ENCODE data around the gene PCDHGA6. TPM values are rescaled to one million over a fixed set of nuclear protein-coding genes. Genes with fewer than 3 reads are reported as not detected.
A peak's percentile ranks its signal among the peaks of the same experiment; 100 is the strongest.
"Not testable (repeated sequence)": the region's sequence is repeated elsewhere in the genome, so short reads cannot be mapped to it uniquely, and the experiment has no call there.

PCDHGA6 gene
- 1 to 10 TPM; 6.6 to 7.9 TPM for total RNA-seq
- long read RNA-seq, donor 1: 0 reads
- long read RNA-seq, donor 2: 0 reads

DNA sequence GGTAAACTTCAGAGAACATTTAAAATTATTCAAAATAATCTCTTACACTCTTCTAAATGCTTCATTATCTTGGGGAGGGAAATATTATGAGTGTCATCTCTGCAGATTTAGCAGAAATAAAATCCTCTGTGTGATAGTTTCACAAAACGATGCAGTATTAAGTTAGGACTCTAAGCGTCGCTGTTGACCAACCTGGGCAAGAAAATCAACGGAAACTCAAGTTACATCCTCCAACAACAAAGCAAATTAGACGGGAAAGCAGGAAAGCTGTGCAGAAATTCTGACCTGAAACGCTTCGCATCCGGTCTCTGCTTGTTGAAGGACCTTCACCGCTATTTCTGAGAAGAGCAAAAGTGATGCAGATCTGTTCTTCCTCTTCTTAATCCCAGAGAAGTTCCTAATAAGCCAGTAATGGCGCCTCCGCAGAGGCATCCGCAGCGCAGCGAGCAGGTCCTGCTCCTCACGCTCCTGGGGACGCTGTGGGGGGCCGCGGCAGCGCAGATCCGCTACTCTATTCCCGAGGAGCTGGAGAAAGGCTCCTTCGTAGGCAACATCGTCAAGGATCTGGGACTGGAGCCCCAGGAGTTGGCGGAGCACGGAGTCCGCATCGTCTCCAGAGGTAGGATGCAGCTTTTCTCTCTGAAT is at the start of gene PCDHGA6:
TSS of gene PCDHGA6 (plus strand) at position 219 of the 645 bp plus-strand sequence. CDS start at position 412, 193 bp downstream.
- no peak for DNase-seq (ENCODE audit: low spot score)
- intact Hi-C loops (cut with DNase I): no loop called here

DNA sequence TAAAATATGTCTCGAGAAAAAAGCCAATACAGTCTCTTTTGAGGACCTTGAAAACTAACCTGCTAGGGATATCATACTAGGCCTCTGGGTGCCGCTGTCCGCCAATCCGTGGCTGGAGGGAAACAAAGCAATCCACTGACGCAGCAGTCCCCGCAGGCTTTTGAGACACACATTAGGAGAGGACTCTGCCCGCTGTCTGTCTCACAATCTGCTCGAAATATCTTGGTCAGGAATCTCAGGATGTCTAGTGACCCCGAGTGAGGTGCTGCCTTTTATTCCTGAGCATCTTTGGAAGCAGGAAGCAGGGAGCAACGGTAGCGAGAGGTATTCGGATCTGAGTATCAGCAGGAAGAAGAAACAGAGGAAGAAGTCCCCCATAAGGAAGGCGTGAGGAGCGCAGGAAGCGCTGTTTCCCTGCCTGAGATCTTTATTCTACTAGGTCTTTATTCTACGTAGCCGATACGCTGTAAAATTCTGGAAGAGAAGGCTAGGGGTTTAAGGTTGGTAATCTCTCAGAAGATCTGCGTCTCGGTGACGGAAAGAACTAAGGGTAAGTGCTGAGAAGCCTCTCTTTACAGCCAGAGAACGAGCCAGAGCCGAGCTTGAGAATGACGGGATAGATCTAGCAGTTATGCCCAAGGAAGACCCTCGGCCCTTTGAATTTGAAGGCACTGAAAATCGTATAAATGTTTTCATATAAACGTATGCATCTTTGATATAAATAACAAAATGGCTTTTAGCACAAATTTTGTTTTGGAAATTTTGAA is 47.4 kb upstream of the PCDHGA6 start:
- intact Hi-C loops (cut with DNase I): loop anchor here (10.0 kb wide), 2 partner anchors 199 to 239 kb away; no protein-coding TSS in a partner anchor
- peak; percentile 86 for DNase-seq (ENCODE audit: low spot score)

- peak; percentile 54 for DNase-seq (ENCODE audit: low spot score)
- intact Hi-C loops (cut with DNase I): loop anchor here (10.0 kb wide), 2 partner anchors 197 to 237 kb away; no protein-coding TSS in a partner anchor
Observed at GRCh38 chr5:141328231-141328630, 45.5 kb upstream of the PCDHGA6 start.

GRCh38 chr5:141330299-141331080 is 43.2 kb upstream of the PCDHGA6 start, which contains the start of gene PCDHGA1:
Gene PCDHGA1, plus strand, starts transcription at chr5:141330514.
- intact Hi-C loops (cut with DNase I): no loop called here
- peak; percentile 65 for DNase-seq (ENCODE audit: low spot score)

DNA sequence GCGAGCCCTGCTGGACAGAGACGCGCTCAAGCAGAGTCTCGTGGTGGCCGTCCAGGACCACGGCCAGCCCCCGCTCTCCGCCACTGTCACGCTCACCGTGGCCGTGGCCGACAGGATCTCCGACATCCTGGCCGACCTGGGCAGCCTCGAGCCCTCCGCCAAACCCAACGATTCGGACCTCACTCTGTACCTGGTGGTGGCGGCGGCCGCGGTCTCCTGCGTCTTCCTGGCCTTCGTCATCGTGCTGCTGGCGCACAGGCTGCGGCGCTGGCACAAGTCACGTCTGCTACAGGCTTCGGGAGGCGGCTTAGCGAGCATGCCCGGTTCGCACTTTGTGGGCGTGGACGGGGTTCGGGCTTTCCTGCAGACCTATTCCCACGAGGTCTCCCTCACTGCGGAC is 41.1 kb upstream of the PCDHGA6 start:
- DNase-seq (ENCODE audit: low spot score); intact Hi-C loops (cut with DNase I): not testable (repeated sequence)

DNA sequence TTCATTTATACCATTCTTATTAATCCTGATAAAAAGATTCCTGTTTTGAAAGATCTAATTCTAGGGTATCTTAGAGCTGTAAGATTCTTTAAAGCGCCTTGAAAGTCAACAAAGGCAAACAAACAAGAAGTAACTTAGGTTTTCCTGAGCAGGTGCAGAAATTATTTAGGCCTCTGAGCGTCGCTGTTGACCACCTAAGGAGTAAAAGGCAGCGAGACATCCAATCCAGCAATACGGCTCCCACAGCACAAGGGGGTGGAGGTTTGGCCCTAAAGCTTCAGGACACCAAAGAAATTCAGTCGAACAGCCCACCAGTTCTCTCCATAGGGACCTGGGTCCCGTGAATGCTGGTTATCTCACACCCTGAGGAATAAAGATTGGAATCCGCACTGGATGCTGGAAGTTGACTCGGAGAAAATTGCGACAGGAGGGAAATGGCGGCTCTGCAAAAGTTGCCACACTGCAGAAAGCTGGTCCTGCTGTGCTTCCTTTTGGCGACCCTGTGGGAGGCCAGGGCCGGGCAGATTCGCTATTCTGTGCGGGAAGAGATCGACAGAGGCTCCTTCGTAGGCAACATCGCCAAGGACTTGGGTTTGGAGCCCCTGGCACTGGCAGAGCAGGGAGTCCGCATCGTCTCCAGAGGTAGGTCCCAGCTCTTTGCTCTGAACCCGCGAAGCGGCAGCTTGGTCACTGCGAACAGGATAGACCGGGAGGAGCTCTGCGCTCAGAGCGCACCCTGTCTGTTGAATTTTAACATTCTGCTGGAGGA is 35.0 kb upstream of the PCDHGA6 start, which contains the start of gene PCDHGA2:
TSS of gene PCDHGA2 (plus strand) at position 223 of the 769 bp plus-strand sequence.
- DNase-seq (ENCODE audit: low spot score): peak; percentile 57
- intact Hi-C loops (cut with DNase I): no loop called here

DNA sequence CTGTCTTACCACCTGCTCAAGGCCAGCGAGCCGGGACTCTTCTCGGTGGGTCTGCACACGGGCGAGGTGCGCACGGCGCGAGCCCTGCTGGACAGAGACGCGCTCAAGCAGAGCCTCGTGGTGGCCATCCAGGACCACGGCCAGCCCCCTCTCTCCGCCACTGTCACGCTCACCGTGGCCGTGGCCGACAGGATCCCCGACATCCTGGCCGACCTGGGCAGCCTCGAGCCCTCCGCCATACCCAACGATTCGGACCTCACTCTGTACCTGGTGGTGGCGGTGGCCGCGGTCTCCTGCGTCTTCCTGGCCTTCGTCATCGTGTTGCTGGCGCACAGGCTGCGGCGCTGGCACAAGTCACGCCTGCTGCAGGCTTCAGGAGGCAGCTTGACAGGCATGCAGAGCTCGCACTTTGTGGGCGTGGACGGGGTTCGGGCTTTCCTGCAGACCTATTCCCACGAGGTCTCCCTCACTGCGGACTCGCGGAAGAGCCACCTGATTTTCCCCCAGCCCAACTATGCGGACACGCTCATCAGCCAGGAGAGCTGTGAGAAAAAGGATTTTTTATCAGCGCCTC is 32.8 kb upstream of the PCDHGA6 start:
- DNase-seq (ENCODE audit: low spot score): peak; percentile 34
- intact Hi-C loops (cut with DNase I): not testable (repeated sequence)

DNA sequence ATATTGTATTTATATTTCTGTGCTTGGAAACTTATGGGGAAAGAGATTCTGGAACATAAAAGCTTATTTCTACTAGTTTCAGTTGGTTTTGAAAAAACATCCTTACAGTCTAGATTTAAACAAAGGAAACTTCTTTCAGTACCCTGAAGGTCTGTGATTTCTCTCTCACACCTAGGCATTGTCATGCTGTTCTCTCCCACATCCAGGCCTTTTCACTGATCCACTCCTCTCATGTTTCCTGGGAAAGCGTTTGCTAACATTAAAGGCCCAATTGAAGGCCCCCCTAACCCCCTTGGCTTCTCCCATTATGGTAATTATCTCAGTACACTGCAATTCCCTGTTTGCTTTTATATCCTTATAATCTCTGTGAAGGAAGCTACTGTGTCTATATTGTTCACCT is 30.9 kb upstream of the PCDHGA6 start:
- intact Hi-C loops (cut with DNase I): no loop called here
- no peak for DNase-seq (ENCODE audit: low spot score)

GRCh38 chr5:141343242-141343952 is 30.3 kb upstream of the PCDHGA6 start, which contains the start of gene PCDHGA3:
Gene PCDHGA3, plus strand, starts transcription at chr5:141343829. Its CDS starts 205 bp downstream, at chr5:141344034.
- DNase-seq (ENCODE audit: low spot score): no peak
- intact Hi-C loops (cut with DNase I): no loop called here

DNA sequence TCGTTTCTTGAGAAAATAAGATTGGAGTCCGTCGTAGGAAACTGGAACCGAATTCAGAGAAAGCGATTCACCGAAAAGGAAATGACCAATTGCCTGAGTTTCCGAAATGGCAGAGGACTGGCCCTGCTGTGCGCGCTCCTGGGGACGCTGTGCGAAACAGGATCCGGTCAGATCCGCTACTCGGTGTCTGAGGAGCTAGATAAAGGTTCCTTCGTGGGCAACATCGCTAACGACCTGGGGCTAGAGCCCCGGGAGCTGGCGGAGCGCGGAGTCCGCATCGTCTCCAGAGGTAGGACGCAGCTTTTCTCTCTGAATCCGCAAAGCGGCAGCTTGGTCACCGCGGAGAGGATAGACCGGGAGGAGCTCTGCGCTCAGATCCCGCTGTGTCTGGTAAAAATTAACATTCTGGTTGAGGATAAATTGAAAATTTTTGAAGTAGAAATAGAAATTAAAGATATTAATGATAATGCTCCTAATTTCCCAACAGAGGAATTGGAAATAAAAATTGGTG is 29.7 kb upstream of the PCDHGA6 start:
- DNase-seq (ENCODE audit: low spot score): no peak
- intact Hi-C loops (cut with DNase I): no loop called here

DNA sequence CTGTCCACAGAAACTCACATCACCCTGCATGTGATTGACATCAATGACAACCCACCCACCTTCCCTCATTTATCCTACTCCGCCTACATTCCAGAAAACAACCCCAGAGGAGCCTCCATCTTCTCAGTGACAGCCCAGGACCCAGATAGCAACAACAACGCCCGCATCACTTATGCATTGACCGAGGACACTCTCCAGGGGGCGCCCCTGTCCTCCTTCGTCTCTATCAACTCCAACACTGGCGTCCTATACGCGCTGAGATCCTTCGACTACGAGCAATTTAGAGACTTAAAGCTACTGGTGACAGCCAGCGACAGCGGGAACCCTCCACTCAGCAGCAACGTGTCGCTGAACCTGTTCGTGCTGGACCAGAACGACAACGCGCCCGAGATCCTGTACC is 28.4 kb upstream of the PCDHGA6 start:
- peak; percentile 36 for DNase-seq (ENCODE audit: low spot score)
- intact Hi-C loops (cut with DNase I): no loop called here

- intact Hi-C loops (cut with DNase I): not testable (repeated sequence)
- DNase-seq (ENCODE audit: low spot score): peak; percentile 47
Observed at GRCh38 chr5:141346017-141346416, 27.7 kb upstream of the PCDHGA6 start.

- intact Hi-C loops (cut with DNase I): no loop called here
- DNase-seq (ENCODE audit: low spot score): no peak
Observed at GRCh38 chr5:141349917-141350619, 23.6 kb upstream of the PCDHGA6 start, which contains the start of gene PCDHGB1. Gene PCDHGB1, plus strand, starts transcription at chr5:141350099. Its CDS starts 162 bp downstream, at chr5:141350261.

DNA sequence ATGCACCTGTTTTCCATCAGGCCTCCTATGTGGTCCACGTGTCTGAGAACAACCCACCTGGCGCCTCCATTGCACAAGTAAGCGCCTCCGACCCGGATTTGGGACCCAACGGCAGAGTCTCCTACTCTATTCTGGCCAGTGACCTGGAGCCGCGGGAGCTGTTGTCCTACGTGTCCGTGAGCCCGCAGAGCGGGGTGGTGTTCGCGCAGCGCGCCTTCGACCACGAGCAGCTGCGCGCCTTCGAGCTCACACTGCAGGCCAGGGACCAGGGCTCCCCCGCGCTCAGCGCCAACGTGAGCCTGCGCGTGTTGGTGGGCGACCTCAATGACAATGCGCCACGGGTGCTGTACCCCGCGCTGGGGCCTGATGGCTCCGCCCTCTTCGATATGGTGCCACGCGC is 22.1 kb upstream of the PCDHGA6 start:
- DNase-seq (ENCODE audit: low spot score): no peak
- intact Hi-C loops (cut with DNase I): no loop called here

DNA sequence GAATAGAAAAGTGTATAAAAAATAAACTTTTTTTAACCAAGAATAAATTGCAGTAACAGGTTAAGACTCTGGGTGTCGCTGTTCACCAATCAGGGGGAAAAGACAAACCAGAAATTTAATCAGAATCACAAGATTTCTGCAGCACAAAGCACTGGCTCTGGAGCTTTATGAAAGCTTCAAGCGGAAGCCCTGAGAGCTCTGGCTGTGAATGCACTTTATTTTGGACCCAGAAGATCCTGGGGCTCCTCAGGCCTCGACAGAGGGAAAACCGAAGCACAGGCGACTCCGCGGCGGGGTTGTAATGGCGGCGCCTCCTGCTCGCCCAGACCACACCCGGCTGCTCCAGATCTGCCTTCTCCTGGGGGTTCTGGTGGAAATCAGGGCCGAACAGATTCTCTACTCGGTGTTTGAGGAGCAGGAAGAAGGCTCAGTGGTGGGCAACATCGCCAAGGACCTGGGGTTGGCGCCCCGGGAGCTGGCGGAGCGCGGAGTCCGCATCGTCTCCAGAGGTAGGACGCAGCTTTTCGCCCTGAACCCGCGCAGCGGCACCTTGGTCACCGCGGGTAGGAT is 18.7 kb upstream of the PCDHGA6 start, which contains the start of gene PCDHGA4:
TSS of gene PCDHGA4 (plus strand) at position 122 of the 570 bp plus-strand sequence. CDS start at position 209, 87 bp downstream.
- intact Hi-C loops (cut with DNase I): no loop called here
- no peak for DNase-seq (ENCODE audit: low spot score)

- intact Hi-C loops (cut with DNase I): no loop called here
- DNase-seq (ENCODE audit: low spot score): no peak
Observed at GRCh38 chr5:141355641-141356040, 18.1 kb upstream of the PCDHGA6 start.
